ENCODE measurements around the gene FRYL.
"Not testable (repeated sequence)": the region's sequence is repeated elsewhere in the genome, so short reads cannot be mapped to it uniquely, and the experiment has no call there.

FRYL gene

DNA sequence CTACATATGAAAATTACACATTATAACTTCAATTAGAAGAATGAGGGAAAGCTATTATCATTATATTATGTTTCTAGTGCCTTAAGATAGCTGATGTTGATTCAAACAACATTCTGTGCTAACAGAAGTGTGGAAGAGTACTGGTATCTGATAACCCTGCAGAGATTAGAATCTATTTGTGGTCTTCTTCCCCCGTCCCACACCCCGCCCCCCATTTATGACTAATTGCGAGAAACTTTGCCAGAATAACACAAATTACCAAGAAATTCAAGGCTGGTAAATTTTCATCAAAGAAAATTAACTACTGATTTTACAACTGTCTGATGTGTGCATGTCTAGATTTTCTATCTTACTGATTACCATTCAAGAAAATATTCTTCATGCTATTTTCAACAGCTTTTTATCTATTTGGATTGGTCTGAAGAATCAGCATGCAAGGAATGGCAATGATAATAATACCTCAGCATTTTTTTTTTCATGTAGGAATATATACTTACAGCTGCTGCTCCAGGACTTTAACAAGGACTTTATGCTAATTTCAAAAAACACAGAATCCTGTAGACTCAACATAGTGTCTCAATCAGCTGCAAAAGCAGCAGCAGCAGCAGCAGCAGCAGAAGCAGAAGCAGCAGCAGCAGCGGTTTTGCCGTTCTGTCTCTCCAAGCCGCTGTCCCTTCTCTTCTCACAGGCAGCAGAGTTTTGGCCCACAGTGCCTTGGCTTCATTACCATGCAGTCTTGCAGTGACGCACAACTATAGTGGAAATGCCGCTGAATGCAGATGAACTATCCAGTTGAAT, 126.7 kb downstream of the FRYL start:
- DNase-seq = peak in 1 of 2 experiments; percentile 5

DNA sequence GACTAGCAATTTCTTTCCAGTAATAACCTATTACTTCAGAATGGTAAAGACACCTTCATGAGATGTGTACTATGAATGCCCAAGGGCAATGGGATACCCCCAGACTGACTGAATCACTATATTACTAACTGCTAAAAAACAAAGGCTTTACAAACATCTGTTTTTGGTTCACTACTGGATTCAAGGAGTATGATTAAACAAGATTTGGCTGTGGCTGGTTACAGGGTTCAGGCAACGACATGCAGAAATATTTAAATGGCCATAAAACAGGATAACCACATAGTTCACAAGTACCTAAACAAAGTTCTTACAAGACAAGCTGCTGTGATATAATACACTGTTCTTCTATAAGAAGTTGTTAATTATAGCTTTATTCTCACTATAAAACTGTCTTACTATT, 128.2 kb downstream of the FRYL start:
- no peak for DNase-seq

DNA sequence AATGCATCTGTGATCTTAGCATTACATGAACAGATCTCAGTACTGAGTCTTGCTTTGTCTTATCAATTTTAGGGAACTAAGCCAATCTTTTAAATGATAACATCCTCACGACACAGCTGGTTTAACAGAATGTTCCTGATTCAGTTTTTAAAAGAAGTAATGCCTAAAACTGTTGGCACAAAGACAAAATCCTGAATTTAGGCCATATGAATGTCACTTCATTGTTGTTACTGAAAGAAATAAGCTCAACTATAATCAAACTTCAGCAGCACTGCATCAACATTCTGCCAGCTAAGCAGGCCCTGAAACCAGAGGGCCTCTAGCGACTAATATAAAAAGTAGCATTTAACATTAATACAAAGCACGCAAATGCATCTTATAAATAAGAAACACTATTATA, 130.6 kb downstream of the FRYL start:
- DNase-seq = no peak

DNA sequence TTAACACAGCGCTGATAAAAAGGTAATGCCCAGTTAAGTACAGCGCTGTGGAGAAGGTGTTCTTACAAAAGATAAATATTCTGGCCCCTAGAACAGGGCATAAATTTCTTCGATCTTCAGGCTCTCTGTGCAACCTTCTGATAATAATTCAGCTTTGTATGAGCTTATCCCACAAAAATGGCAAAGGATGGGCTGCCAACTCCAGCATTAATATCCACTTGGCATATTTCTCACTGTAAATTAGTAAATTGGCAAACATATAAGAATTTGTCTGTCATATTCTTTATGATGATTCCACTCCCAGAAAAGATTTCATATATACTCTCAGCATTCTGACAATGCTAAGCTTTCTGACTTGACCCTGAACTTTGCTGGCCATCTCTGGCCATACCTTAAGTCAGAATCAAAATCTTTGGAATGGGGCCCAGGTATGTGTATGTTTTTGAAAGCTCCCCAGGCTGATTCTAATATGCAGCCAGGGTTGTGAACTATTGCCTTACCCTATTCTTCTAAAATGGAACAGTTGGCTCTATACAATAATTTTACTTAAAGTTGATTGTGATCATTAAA, 134.8 kb downstream of the FRYL start:
- no peak for DNase-seq

DNA sequence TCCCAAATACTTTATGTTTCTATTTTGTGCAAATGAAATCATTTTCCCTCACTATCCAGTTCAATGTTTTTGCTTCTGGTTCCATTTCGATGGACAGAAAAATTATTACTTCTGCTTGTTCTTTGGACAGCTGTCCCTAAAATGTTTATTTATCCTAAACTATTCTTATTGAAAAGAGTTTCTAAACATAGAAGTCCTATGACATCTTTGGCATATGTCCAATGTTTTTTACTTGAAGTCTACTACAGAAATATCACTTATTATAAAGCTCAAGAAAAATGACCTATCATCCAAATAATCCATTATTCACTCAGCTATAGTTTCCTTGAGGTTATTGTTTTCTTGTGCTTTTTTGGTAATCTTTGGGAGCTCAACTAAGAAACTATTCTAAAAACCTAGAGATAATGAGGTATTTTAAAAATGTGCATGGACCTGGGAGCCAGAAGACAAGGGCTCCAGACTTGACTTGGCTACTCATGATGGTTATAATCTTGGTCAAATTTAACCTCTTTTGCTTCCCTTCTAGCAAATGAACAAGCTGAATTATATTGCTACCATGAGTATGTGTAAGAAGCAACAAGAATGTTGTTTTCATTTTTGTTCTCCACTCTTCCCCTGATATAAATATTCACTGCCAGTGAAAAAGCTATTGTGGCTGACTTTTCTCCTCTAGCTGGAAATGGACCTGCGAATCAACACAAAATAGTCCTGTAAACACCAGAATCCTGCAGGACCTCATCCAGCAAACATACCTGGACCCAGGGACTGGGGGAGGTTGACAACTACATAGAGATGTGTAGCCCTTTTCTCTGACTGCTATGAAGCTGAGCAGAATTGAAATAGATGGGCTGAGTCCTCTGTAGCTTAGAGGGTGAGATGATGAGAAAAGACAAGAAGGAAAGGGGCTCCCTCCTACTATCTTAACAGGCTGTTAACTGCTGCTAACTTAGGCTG, 137.4 kb downstream of the FRYL start:
- no peak for DNase-seq

DNA sequence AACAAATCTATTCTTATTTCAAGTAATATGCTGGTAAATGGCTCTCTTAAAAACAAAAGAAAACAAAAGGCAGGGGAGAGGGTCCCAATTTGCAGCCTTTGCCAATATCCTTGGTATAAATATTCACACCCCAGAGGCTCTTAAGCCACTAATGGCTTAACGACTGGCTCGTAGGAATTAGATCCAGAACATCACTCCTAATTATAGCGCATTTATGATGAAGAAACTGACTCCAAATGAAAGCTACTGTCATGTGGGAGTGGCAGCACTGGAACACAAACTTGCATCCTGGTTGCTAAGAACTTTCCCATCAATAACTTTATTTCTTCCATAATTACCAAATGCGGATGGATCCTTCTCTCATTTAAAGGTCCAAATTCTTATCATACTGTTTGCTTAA, 138.7 kb downstream of the FRYL start:
- no peak for DNase-seq

DNA sequence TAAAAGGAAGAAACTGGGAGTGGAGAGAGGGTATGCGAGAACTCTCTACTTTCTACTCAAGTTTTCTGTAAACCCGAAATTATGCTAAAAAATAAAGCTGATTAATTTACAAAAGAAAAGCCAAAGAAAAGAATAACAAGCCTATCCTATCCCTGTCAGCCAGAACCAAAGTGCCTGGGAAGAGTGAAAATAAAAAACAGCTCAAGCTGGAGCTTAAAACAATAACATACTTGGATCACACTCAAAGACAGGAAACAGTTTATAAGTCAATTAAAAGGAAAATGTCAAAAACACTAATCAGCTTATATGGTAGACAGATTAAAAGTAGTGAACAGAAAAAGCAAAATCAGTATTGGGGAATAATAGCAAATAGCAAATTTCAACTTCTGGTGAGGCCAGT, 139.4 kb downstream of the FRYL start:
- no peak for DNase-seq

DNA sequence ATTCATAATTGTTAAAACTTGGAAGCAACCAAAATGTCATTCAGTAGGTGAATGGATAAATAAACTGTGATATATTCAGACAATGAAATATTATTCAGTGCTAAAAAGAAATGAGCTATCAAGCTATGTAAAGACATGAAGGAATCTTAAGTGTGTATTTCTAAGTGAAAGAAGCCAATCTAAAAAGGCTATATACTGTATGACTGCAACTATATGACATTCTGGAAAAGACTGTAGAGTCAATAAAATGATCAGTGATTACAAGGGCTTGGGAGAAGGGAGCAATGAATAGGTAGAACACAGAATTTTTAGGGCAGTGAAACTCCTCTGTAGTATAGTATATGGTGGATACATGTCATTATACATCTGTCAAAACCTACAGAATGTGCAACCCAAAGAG, 139.9 kb downstream of the FRYL start:
- DNase-seq = no peak

DNA sequence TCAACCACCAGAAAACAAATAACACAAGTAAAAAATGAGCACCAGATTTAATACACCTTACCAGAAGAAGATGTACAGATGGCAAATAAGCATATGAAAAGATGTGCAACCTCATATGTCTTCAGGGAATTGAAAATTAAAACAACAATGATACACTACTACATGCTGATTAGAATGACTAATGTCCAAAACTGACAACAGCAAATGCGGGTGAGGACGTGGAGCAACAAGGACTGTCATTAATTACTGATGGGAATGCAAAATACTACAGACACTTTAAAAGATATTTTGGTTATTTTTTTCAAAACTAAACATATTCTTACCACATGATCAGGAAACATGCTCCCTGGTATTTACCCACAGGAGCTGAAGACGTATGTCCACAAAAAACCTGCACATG, 140.3 kb downstream of the FRYL start:
- no peak for DNase-seq

DNA sequence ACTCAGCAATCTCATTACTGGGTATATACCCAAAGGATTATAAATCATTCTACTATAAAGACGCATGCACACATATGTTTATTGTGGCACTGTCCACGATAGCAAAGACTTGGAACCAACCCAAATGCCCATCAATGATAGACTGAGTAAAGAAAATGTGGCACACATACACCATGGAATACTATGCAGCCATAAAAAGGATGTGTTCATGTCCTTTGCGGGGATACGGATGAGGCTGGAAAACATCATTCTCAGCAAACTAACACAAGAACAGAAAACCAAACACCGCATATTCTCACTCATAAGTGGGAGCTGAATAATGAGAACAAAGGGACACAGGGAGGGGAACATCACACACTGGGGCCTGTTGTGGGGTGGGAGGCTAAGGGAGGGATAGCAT, 141.5 kb downstream of the FRYL start:
- not testable (repeated sequence) for DNase-seq

DNA sequence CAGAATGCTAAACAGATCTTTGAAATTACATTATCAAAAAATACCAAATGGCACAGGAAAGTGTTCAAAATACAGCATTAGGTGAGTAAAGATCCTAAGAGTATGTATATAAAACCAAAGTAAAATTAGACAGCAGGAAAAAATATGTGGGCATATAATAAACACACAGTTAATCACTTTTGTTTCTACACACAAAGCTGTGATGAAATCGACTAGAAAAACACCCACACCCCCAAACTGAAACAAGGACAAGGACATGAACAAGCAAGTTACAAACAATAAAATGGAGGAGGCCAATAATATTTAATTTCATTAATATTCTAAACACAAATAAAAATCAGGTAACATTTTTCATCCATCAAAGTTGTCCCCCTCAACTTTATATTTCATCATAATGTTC, 143.2 kb downstream of the FRYL start:
- DNase-seq = no peak

DNA sequence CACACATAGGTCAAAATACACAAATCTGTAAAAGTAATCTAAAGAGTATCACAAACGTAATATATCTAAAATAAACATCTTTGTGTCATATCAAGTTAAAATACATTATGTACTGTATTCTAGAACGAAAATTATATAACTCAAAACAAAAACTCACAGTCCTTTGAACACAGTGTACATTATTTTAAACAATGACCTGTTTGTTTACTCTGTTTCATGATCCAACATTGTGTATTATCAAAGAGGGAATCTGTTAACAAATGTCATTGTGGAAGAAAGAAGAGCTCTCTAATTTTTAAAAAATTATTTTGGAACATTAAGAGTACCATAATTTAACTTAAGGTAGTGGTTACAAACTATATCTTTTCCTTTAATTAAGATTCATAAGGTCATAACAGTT, 144.1 kb downstream of the FRYL start:
- DNase-seq = no peak

DNA sequence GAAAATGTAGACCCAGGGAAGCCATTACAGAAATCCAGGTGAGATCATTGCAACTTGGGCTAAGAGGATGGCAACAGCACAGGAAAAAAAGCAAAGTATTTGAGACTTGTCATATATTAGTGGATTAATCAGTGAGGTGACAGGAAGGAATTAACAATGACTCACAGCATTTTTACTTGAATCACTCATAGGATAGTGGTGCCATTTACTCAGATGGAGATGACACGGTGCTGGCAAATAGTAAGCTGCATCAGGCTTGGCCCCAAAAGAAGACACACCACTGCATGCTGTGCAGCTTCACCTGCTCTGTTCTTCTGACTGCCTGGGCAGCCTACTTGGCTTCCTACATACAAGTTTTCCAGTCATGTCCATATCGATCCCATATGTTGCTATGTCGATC, 144.8 kb downstream of the FRYL start:
- no peak for DNase-seq

DNA sequence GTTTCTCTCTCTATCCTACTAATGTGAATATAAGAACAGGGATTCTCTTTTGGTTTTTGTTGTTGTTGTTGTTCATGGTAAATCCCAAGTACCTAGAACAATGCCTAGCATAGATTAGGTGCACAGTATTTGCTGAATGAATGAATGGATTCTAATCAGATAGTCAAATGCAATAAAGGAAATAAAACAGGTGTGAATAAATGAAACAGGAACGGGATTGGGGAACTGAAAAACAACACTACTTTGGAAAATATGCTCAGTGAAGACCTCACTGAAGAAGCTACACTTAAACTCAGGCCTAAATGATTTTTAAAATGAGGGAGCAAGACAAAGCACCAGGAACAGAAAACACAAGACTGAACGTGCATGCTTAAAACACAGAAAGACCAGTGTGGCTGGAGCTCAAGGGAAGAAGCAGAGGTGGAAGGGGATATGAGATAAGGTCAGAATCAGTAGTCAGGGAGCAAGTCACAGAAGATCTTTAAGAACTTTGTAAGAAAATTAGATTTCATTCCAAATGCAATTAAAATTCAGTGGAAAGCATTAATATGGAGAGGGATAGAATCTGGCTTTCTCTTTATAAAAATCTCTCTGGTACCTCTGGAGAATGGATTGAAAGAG, 145.3 kb downstream of the FRYL start:
- DNase-seq = no peak

DNA sequence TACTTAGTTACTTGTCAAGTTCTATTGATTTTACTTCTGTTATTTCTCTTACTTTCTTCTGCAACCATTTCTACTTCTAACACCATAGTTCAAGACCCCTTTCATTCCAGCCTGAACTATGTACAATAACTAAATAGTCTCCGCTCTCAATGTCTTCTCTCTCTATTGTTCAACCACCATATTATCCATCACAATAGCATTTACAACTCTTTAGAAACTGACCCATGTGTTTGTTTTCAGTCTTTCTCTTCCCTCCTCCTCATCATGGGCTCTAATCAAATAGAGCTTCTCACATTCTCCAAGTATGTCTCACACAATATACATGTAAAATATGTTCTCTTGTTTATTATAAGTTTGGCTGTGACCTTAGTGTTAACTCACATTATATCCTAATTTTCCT, 146.4 kb downstream of the FRYL start:
- no peak for DNase-seq

DNA sequence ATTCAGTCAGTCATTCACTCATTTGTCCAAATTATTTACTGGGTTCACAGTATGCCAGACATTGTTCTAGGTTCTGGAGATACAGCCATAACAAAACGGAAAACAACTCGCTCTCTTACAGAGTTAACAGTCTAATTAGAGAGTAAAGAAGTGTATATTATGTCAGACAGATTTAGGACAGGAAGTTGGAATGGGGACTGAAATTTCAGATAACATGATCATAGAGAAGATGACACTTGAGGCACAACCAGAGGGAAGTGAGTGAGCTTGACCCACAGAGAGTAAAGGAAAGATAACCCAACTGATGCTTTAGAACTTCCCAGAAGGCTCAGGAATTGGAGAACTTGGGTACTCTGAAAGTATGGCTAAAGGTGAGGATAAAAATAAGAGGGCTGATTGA, 150.6 kb downstream of the FRYL start:
- no peak for DNase-seq

DNA sequence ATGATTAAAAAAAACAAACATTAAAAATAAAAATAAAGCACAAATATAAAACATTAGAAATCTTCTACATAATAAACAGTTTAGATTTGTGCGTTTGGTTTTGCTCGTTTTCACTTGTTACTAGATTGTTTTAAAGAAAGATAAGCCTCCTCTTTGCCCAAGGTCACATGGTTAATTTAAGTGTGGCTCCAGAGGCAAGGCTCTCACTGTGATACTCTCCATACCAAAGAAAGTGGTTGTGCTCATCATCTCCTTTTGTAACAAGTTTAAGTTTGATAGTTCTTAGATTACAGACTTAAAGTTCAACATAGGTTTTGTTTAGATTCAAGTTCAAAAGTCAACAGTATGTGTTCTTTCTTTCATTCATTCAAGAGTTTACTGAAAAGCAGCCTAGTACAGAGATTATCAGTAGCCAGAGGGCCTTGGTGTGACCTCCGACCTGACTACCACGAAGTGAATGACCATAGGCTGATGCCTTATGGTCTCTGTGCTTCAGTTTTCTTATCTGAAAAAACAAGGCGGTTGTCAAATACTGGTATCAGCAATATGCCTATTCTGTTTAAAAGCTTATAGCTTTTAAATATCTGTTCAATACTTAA, 156.8 kb downstream of the FRYL start:
- no peak for DNase-seq

DNA sequence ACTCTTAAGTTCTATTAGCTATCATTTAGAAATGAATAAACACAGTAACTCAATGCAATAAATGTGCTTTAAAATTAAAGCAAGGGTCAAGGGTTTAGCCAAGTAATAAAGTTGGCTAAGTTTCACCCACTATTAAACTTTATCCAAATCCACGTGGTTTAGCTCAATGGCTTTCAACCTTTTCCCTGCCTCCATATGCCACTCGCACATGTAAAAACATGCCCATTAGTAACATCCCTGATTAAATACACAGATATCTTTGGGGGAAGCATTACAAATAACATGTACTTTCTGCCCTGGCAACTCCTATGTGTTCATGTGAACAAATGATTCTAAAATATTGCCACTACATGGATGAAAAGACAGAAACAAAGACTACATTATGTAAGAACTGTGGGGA, 159.2 kb downstream of the FRYL start:
- no peak for DNase-seq

DNA sequence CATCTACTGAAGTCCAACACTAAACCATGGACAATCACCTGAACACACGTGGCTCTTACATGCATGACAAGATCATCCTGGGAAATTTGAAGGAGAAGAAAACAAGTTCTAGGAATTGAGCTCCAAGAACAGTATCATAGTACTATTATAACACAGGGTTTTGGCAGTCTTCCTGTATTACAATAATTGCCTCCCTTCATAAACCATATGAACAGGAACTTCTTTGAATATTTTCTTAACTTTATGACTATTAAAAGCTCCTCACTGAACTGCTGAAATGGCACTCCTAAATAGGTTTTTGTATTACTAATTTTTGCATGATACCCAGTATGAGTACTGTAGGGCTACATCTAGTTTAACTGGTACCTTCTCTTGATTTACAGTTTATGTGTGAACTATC, 160.0 kb downstream of the FRYL start:
- DNase-seq = no peak

DNA sequence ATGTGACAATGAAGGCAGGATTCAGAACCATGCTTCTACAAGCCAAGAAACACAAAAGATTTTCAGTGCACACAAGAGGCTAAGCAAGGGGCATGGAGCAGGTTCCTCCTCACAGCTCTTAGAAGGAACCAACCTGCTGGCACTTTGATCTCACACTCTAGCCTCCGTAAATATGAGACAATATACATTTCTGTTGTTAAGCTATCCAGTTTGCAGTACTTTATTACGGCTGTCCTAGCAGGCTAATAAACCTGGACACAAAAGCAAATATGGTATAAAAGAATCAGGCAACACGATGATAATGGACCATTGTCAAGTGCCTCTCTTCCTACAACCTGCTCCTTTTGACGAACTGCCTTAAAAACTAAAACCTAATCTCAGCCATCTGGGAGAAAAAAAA, 175.6 kb downstream of the FRYL start:
- no peak for DNase-seq

DNA sequence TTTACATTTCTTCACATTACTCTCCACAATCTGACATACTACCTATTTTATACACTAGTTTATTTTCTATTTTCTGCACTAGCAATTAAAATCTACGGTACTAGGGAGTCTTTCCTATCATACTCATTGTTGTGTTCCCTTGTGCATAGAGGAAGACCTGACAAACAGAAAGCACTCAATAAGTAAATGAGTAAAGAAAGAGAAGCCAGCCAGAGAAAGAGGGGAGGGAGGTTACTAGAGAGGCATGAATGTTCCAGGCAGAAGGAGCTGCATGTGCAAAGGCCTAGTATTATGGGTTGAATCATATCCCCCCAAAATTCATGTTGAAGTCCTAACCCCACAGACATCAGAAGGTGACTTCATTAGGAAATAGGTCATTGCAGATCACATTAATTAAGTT, 176.0 kb downstream of the FRYL start:
- DNase-seq = no peak

DNA sequence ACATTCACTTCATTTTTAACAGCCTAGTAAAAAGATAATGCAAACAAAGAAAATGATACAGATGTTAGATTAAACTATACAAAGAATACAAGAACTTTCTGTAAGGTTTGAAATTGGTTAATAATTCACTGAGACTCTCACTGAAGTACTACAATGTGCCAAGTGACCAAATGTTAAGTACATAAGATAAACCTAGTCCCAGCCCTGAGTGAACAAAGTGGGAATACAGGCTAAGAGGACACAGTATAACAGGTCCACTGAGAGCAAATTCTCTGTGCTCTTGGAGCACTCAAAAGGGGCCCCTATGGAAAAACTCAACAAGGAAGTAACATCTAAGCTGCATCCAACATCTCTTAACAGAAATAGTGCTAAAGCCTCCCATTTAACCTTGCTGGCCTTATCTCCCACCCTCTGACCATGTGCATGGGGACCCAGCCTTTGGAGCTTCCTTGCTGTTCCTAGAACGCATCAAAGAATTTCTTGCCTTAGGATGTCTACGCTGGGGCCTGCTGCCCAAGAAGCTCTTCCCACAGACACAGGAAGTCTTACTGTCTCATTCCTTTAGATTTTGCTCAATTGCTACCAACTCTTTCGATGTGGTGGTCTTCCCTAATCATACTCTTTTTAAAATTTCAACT, 176.6 kb downstream of the FRYL start:
- DNase-seq = no peak
